Stimulated activated CD4-positive, alpha-beta T cell treated with anti-CD3 and anti-CD28 coated beads, Interleukin-4, amount 100 ng/mL, for 24 hours (primary cell): Measurements from ENCODE around the gene TTL.

Source experiments
- DNase-seq: peaks from one replicate; pipeline ENCODE4 v3.0.0-alpha.2; 2020

Gene TTL

DNA sequence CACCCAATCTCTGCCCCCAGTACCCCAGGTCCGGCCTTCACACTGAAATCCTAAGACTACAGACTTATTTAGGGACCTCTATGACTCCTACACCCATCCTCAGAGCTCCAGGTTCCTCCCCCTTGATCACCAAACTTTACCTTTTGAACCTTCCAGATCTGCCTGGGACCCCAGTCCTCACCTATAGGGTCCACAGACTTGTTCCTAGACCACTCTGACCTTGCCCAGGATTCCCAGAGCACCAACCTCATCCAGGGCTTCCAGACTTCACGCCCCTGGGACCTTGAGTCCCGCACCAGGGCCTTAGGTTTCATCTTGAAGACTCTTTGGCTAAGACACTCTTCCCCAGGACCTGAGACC lies 102.9 kb downstream of the TTL start:
- DNase-seq = no peak

- DNase-seq = no peak
These were observed 103.4 kb downstream of the TTL start for GRCh38 chr2:112585400-112585799.

DNA sequence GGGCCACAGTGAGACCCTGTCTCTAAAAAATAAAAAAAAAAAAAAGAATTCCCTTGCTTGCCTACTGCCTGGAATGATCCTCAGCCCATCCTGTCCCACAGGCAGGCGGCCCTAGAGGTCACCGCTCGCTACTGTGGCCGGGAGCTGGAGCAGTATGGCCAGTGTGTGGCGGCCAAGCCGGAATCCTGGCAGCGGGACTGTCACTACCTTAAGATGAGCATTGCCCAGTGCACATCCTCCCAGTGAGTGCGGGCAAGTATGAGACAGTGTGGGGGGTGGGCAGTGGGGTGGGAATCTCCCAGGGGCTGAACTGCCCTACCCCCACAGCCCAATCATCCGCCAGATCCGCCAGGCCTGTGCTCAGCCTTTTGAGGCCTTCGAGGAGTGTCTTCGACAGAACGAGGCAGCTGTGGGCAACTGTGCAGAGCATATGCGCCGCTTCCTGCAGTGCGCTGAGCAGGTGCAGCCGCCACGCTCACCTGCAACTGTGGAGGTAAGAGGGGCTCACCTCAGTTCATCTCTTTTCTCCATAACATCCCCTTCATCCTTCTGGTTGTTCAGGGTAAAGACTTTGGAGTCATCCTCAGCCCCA lies 104.0 kb downstream of the TTL start:
- DNase-seq = no peak

GRCh38 chr2:112588611-112589045 lies 106.7 kb downstream of the TTL start:
- no peak for DNase-seq
